ENCODE data around the gene RAD17. TPM values are rescaled to one million over a fixed set of nuclear protein-coding genes. Genes with fewer than 3 reads are reported as not detected.

RAD17 gene
- total RNA-seq, 3 donors from 2014 or later: 14.6 to 24.1 (median 14.7) TPM

- Histone ChIP-seq H3K4me3 (no peak overlapping the region), H3K4me1 (no peaks in the 10 kb centered on the region), H3K27ac (no peak overlapping the region), H3K9me3 (no peaks in the 10 kb centered on the region), H3K27me3 (no peaks in the 10 kb centered on the region), H3K36me3 (no peaks in the 10 kb centered on the region)
- no peak for TF ChIP-seq POLR2AphosphoS5 (IDR thresholded peaks at IDR 0.05)
- no peak for TF ChIP-seq CTCF (IDR thresholded peaks at IDR 0.05)
- no peak for TF ChIP-seq POLR2A (IDR thresholded peaks at IDR 0.05)
- no peak for DNase-seq (ENCODE audit: low spot score in 2 of 2)
- intact Hi-C loops (cut with DNase I; ENCODE audit: low total_unique reads): no loop called here
Observed at GRCh38 chr5:69462170-69462569, 92.6 kb downstream of the RAD17 start.

Other genes with a start within 250 kb of the RAD17 start
- gene CCNB1, start 202.7 kb upstream of the RAD17 start, total RNA-seq: 1 to 10 TPM; 5.6 to 9.4 (median 7.5) TPM
- gene CENPH, start 180.2 kb upstream of the RAD17 start, total RNA-seq: 1 to 10 TPM; 2.6 to 6.1 (median 2.9) TPM
- 10 to 100 TPM; 13.4 to 28.7 (median 20.3) TPM for gene CDK7, start 134.9 kb upstream of the RAD17 start, total RNA-seq
- 10 to 100 TPM in 2 of 3 donors, 1 to 10 TPM in 1; 6.6 to 18.4 (median 13.8) TPM for gene CCDC125, start 37.0 kb upstream of the RAD17 start, total RNA-seq
- 10 to 100 TPM; 19.5 to 35.8 (median 25.6) TPM for gene AK6, start 298 bp upstream of the RAD17 start, total RNA-seq
- gene TAF9, start 298 bp upstream of the RAD17 start, total RNA-seq: 10 to 100 TPM; 35.4 to 44.9 (median 38.3) TPM
- gene MARVELD2, start 45.3 kb downstream of the RAD17 start, total RNA-seq: 10 to 100 TPM in 2 of 3 donors, under 1 TPM in 1; 0.32 to 24.7 (median 11.1) TPM
- 10 to 100 TPM in 2 of 3 donors, under 1 TPM in 1; 0.48 to 85.6 (median 35.7) TPM for gene OCLN, start 123.0 kb downstream of the RAD17 start, total RNA-seq
- 10 to 100 TPM; 22.4 to 35.1 (median 28.8) TPM for gene GTF2H2C, start 190.4 kb downstream of the RAD17 start, total RNA-seq